Hepatocyte (in vitro differentiated cells): ENCODE data around the gene MUC5B.

ENCODE experiments used
- CTCF ChIP-seq: fragments of 200-600 bp; sonication (generic); IDR thresholded peaks from 2 replicates; pipeline ENCODE4 v1.5.1; 2016; ENCODE audit warnings: antibody characterized with exemption, mild to moderate bottlenecking; ENCODE audit not compliant: poor library complexity
- EZH2phosphoT487 ChIP-seq: fragments of 200-600 bp; sonication (generic); IDR thresholded peaks from one replicate; pipeline ENCODE4 v1.6.1; 2018; ENCODE audit warnings: antibody characterized with exemption, mild to moderate bottlenecking, low read depth, moderate library complexity; ENCODE audit not compliant: unreplicated experiment, severe bottlenecking

- TF ChIP-seq EZH2phosphoT487 (no peak), CTCF (no peak)
These were observed 34.5 kb downstream of the MUC5B start for GRCh38 chr11:1257366-1257765.
